Mesothelial cell of epicardium (in vitro differentiated cells): ENCODE results near the gene CYP39A1. TPM values are rescaled to one million over a fixed set of nuclear protein-coding genes. Genes with fewer than 3 reads are reported as not detected.
A peak's percentile ranks its signal among the peaks of the same experiment; 100 is the strongest.

Source experiments
- DNase-seq, 2 experiments: peaks; one replicate each; pipeline ENCODE4 v3.0.0; 2021; ENCODE audit warnings: low spot score in 2 of 2; ENCODE audit not compliant: unreplicated experiment in 2 of 2
- H3K27ac Mint-ChIP-seq: 2 replicates; pipeline ENCODE4 v1.8.0; 2021; ENCODE audit warnings: mixed read lengths
- H3K27me3 Mint-ChIP-seq: 2 replicates; pipeline ENCODE4 v1.8.0; 2021; ENCODE audit warnings: low read depth, mixed read lengths
- H3K36me3 Mint-ChIP-seq: 2 replicates; pipeline ENCODE4 v1.8.0; 2021; ENCODE audit warnings: mixed read lengths
- H3K4me1 Mint-ChIP-seq: 2 replicates; pipeline ENCODE4 v1.8.0; 2021; ENCODE audit warnings: mixed read lengths
- H3K4me3 Mint-ChIP-seq: 2 replicates; pipeline ENCODE4 v1.8.0; 2021; ENCODE audit warnings: mild to moderate bottlenecking, moderate library complexity, mixed read lengths
- H3K9me3 Mint-ChIP-seq: 2 replicates; pipeline ENCODE4 v1.8.0; 2021; ENCODE audit warnings: mixed read lengths
- CTCF ChIP-seq: fragments of 200-600 bp; sonication (generic); IDR thresholded peaks from one replicate; pipeline ENCODE4 v1.5.0; 2021; ENCODE audit warnings: antibody characterized with exemption; ENCODE audit not compliant: unreplicated experiment
- total RNA-seq: library from RNA; stranded (reverse); gene quantifications from 3 replicates; pipeline ENCODE4 v1.2.1, GENCODE V29; 2021

CYP39A1 gene
- total RNA-seq, 1 donor from 2014 or later, result 6.9 TPM

- H3K27me3 Mint-ChIP-seq, result no peaks in the 10 kb centered on the region
- TF ChIP-seq CTCF, result no peak
- H3K4me1 Mint-ChIP-seq, result peaks cover 8% of the 10 kb centered on the region
- H3K36me3 Mint-ChIP-seq, result peaks cover 20% of the 10 kb centered on the region
- H3K9me3 Mint-ChIP-seq, result peaks cover 12% of the 10 kb centered on the region
- DNase-seq, result no peak
- H3K27ac Mint-ChIP-seq, result no peak overlapping the region
- H3K4me3 Mint-ChIP-seq, result no peak overlapping the region
These were observed 25.6 kb downstream of the CYP39A1 start for GRCh38 chr6:46626976-46627375.

- Mint-ChIP-seq H3K9me3 (peaks cover 15% of the 10 kb centered on the region), H3K36me3 (peaks cover 24% of the 10 kb centered on the region), H3K4me3 (no peak overlapping the region), H3K27ac (no peak overlapping the region), H3K27me3 (no peaks in the 10 kb centered on the region), H3K4me1 (peaks cover 8% of the 10 kb centered on the region)
- TF ChIP-seq CTCF, result peak; percentile 64
- no peak for DNase-seq
These were observed 26.2 kb downstream of the CYP39A1 start for GRCh38 chr6:46626228-46626909.

- Mint-ChIP-seq H3K27me3 (no peaks in the 10 kb centered on the region), H3K9me3 (peaks cover 22% of the 10 kb centered on the region), H3K36me3 (peaks cover 32% of the 10 kb centered on the region), H3K4me3 (no peak overlapping the region), H3K4me1 (no peaks in the 10 kb centered on the region), H3K27ac (no peak overlapping the region)
- DNase-seq, result no peak
- TF ChIP-seq CTCF, result no peak
These were observed 33.9 kb downstream of the CYP39A1 start for GRCh38 chr6:46618726-46619125.

- Mint-ChIP-seq H3K27ac (no peak overlapping the region), H3K27me3 (no peaks in the 10 kb centered on the region), H3K36me3 (peaks cover 2% of the 10 kb centered on the region), H3K9me3 (no peaks in the 10 kb centered on the region), H3K4me3 (no peak overlapping the region), H3K4me1 (no peaks in the 10 kb centered on the region)
- no peak for DNase-seq
- no peak for TF ChIP-seq CTCF
These were observed 40.0 kb downstream of the CYP39A1 start for GRCh38 chr6:46612645-46613044.

- Mint-ChIP-seq H3K27ac (no peak overlapping the region), H3K4me1 (peaks cover 3% of the 10 kb centered on the region), H3K27me3 (no peaks in the 10 kb centered on the region), H3K9me3 (no peaks in the 10 kb centered on the region), H3K4me3 (no peak overlapping the region), H3K36me3 (peaks cover 2% of the 10 kb centered on the region)
- DNase-seq, result no peak
- no peak for TF ChIP-seq CTCF
These were observed 41.6 kb downstream of the CYP39A1 start for GRCh38 chr6:46610862-46611553.
